Right lobe of liver (tissue), 6 donors: ENCODE data around the gene SYT3. TPM values are rescaled to one million over a fixed set of nuclear protein-coding genes. Genes with fewer than 3 reads are reported as not detected.
A peak's percentile ranks its signal among the peaks of the same experiment; 100 is the strongest.

ENCODE experiments used
- ATAC-seq, 4 donors: fragments of 200-7000 bp; cut with Tn5 transposase; one replicate each; pipeline ENCODE4 v1.9.1; 2020; ENCODE audit warnings: mild to moderate bottlenecking in 4 of 4, moderate library complexity in 4 of 4
- DNase-seq, 3 donors: peaks; one replicate each; pipeline ENCODE4 v3.0.0-alpha.2; 2020
- H3K27ac ChIP-seq, 3 donors: fragments of 200-600 bp; one replicate each; pipeline ENCODE4 v1.8.0; 2022
- H3K27me3 ChIP-seq, 2 donors: fragments of 200-600 bp; one replicate each; pipeline ENCODE4 v1.8.0; 2022
- H3K36me3 ChIP-seq, 4 donors: fragments of 200-600 bp; sonication (generic) in 1 of 4; one replicate each; pipeline versions ENCODE4 v1.5.1 to v1.8.0; 2017 to 2022; ENCODE audit warnings: control low read depth in 1 of 4
- H3K4me1 ChIP-seq, 4 donors: fragments of 200-600 bp; sonication (generic) in 1 of 4; one replicate each; pipeline versions ENCODE4 v1.5.1 to v1.8.0; 2017 to 2022; ENCODE audit warnings: control low read depth in 1 of 4
- H3K4me3 ChIP-seq, 3 donors: fragments of 200-600 bp; one replicate each; pipeline ENCODE4 v1.8.0; 2022
- H3K9me3 ChIP-seq, 4 donors: fragments of 200-600 bp; sonication (generic) in 1 of 4; one replicate each; pipeline versions ENCODE4 v1.5.1 to v1.8.0; 2017 to 2022; ENCODE audit warnings: control low read depth in 1 of 4
- CTCF ChIP-seq, 4 donors: fragments of 200-600 bp in 3 of 4; fragments of 450-650 bp in 1 of 4; IDR thresholded peaks; one replicate each; pipeline versions ENCODE4 v1.5.1 to v1.8.0; 2016 to 2022; ENCODE audit warnings: antibody characterized with exemption in 4 of 4, mild to moderate bottlenecking in 2 of 4
- POLR2A ChIP-seq: fragments of 450-650 bp; IDR thresholded peaks from one replicate; pipeline ENCODE4 v1.6.1; 2017; ENCODE audit warnings: antibody characterized with exemption, mild to moderate bottlenecking
- WGBS: methylation state at CpG from one replicate; pipeline ENCODE4 v1.1.6; 2018; ENCODE audit warnings: low coverage, low lambda C conversion rate; ENCODE audit not compliant: insufficient coverage; ENCODE audit errors: missing lambda C conversion rate; 5-methylcytosine and 5-hydroxymethylcytosine counted together
- intact Hi-C, 2 donors: fragments of 100-400 bp; cut with DNase I; formaldehyde crosslinking; loops; one replicate each; pipeline versions ENCODE4 v1.11.2 to v1.14.1; 2022
- total RNA-seq, 6 experiments: library from RNA; depleted of rRNA in 2 of 6; stranded (reverse); fragments of >200 nt in 2 of 6; fragmentation: NEBNext Ultra II Directional in 3 of 6; extraction: Animal tissue kit (Norgen Biotek cat#: 25700) in 3 of 6; gene quantifications; one replicate each; pipeline versions ENCODE4 v1.1.0 to v1.2.4, GENCODE V29; 2016 to 2023
- donor health status: DM: no; HTN: yes; CAD: no.
- donor health status: DM: no; HTN: no; CAD: no.
- donor health status: DM: no; HTN: no; CAD: no.
- donor health status: DM: no; HTN: yes; CAD: no.
- donor health status: DM: no; HTN: yes; CAD: no.

Gene SYT3
- total RNA-seq, 6 experiments from 2014 or later: not detected

GRCh38 chr19:50664204-50664603, 24.5 kb upstream of the SYT3 start:
- no peak for DNase-seq
- H3K27me3 ChIP-seq: peaks cover 7 to 16% of the 10 kb centered on the region in 2 donors
- 79% methylated on average over 6 of the region's 6 CpGs for WGBS
- ATAC-seq: no peak
- H3K27ac ChIP-seq: no peak overlapping the region
- H3K36me3 ChIP-seq: no peaks in the 10 kb centered on the region
- peaks cover 0 to 2% (median 0%) of the 10 kb centered on the region in 4 donors for H3K4me1 ChIP-seq
- no peaks in the 10 kb centered on the region for H3K9me3 ChIP-seq
- intact Hi-C loops: no loop called here
- no peak overlapping the region for H3K4me3 ChIP-seq
- TF ChIP-seq POLR2A (no peak), CTCF (IDR thresholded peaks at IDR 0.05) (no peak)

GRCh38 chr19:50663482-50663790, 23.8 kb upstream of the SYT3 start:
- no peak for DNase-seq
- WGBS: 67% methylated on average over 1 of the region's 1 CpG
- Histone ChIP-seq H3K9me3 (no peaks in the 10 kb centered on the region), H3K27me3 (peaks cover 7 to 20% of the 10 kb centered on the region in 2 donors), H3K36me3 (no peaks in the 10 kb centered on the region), H3K4me1 (peaks cover 0 to 8% (median 0%) of the 10 kb centered on the region in 4 donors), H3K4me3 (no peak overlapping the region), H3K27ac (no peak overlapping the region)
- TF ChIP-seq CTCF (IDR thresholded peaks at IDR 0.05) (no peak), POLR2A (no peak)
- ATAC-seq: peak in 1 of 4 donors; percentile 62
- intact Hi-C loops: no loop called here

- H3K9me3 ChIP-seq: no peaks in the 10 kb centered on the region
- peaks cover 7 to 16% of the 10 kb centered on the region in 2 donors for H3K27me3 ChIP-seq
- WGBS: 42% methylated on average over 16 of the region's 16 CpGs
- DNase-seq: no peak
- ATAC-seq: no peak
- H3K27ac ChIP-seq: no peak overlapping the region
- no peaks in the 10 kb centered on the region for H3K36me3 ChIP-seq
- no peak for TF ChIP-seq CTCF (IDR thresholded peaks at IDR 0.05)
- no peak for TF ChIP-seq POLR2A
- no peak overlapping the region for H3K4me3 ChIP-seq
- intact Hi-C loops: no loop called here
- H3K4me1 ChIP-seq: peaks cover 0 to 8% (median 0%) of the 10 kb centered on the region in 4 donors
These were observed 23.2 kb upstream of the SYT3 start for GRCh38 chr19:50662651-50663481.

GRCh38 chr19:50661766-50662650, 22.3 kb upstream of the SYT3 start:
- Histone ChIP-seq H3K27ac (no peak overlapping the region), H3K4me3 (no peak overlapping the region), H3K4me1 (peaks cover 0 to 8% (median 0%) of the 10 kb centered on the region in 4 donors), H3K27me3 (peaks cover 7 to 16% of the 10 kb centered on the region in 2 donors), H3K9me3 (no peaks in the 10 kb centered on the region), H3K36me3 (no peaks in the 10 kb centered on the region)
- intact Hi-C loops: no loop called here
- ATAC-seq (no peak), DNase-seq (no peak)
- WGBS: 43% methylated on average over 14 of the region's 49 CpGs
- TF ChIP-seq POLR2A (no peak), CTCF (IDR thresholded peaks at IDR 0.05) (no peak)
